Stimulated activated naive B cell treated with anti-CD40 and anti-IgM and Interleukin-4, amounts not matched to agents 10 μg/mL and 1 μg/mL and 100 μg/mL, for 72 hours (primary cell): Measurements from ENCODE around the gene SERINC5.
"Not testable (repeated sequence)": the region's sequence is repeated elsewhere in the genome, so short reads cannot be mapped to it uniquely, and the experiment has no call there.

Source experiments
- ATAC-seq, 2 donors: fragments of 150-1000 bp; cut with Tn5 transposase; replicated peaks; 2 replicates each; pipeline ENCODE4 v1.10.0; 2021; ENCODE audit warnings: moderate library complexity in 1 of 2
- DNase-seq: peaks from one replicate; pipeline ENCODE4 v3.0.0; 2021
- H3K27ac Mint-ChIP-seq: one replicate; pipeline ENCODE4 v1.8.0; 2022; ENCODE audit warnings: mild to moderate bottlenecking, mixed read lengths
- H3K27me3 Mint-ChIP-seq, 2 donors: one replicate each; pipeline ENCODE4 v1.8.0; 2022; ENCODE audit warnings: mixed read lengths in 2 of 2
- H3K36me3 Mint-ChIP-seq, 2 donors: one replicate each; pipeline ENCODE4 v1.8.0; 2022; ENCODE audit warnings: mixed read lengths in 2 of 2, mild to moderate bottlenecking in 1 of 2
- H3K4me1 Mint-ChIP-seq, 2 donors: one replicate each; pipeline ENCODE4 v1.8.0; 2022; ENCODE audit warnings: mixed read lengths in 2 of 2, mild to moderate bottlenecking in 1 of 2
- H3K4me3 Mint-ChIP-seq, 2 donors: one replicate each; pipeline ENCODE4 v1.8.0; 2022; ENCODE audit warnings: mild to moderate bottlenecking in 2 of 2, mixed read lengths in 2 of 2, moderate library complexity in 1 of 2
- H3K9me3 Mint-ChIP-seq, 2 donors: one replicate each; pipeline ENCODE4 v1.8.0; 2022; ENCODE audit warnings: mixed read lengths in 2 of 2, mild to moderate bottlenecking in 1 of 2

Gene SERINC5

GRCh38 chr5:80275347-80275746, 19.5 kb upstream of the SERINC5 start:
- Mint-ChIP-seq H3K9me3 (no peaks in the 10 kb centered on the region), H3K27ac (no peak overlapping the region), H3K36me3 (no peaks in the 10 kb centered on the region), H3K27me3 (no peaks in the 10 kb centered on the region), H3K4me1 (peaks cover 1 to 2% of the 10 kb centered on the region in 2 donors), H3K4me3 (no peak overlapping the region)
- no peak for ATAC-seq
- DNase-seq = no peak

GRCh38 chr5:80270543-80270942, 14.7 kb upstream of the SERINC5 start:
- H3K27ac Mint-ChIP-seq, H3K9me3 Mint-ChIP-seq, DNase-seq, H3K4me3 Mint-ChIP-seq, H3K36me3 Mint-ChIP-seq, H3K27me3 Mint-ChIP-seq, ATAC-seq: not testable (repeated sequence)
- peaks cover 9 to 17% of the 10 kb centered on the region in 2 donors for H3K4me1 Mint-ChIP-seq

GRCh38 chr5:80269991-80270438, 14.2 kb upstream of the SERINC5 start:
- no peaks in the 10 kb centered on the region for H3K9me3 Mint-ChIP-seq
- peak in 1 of 2 donors; percentile 33 for ATAC-seq
- no peak for DNase-seq
- H3K4me1 Mint-ChIP-seq = peaks cover 8 to 17% of the 10 kb centered on the region in 2 donors
- no peaks in the 10 kb centered on the region for H3K27me3 Mint-ChIP-seq
- no peak overlapping the region for H3K27ac Mint-ChIP-seq
- no peaks in the 10 kb centered on the region for H3K36me3 Mint-ChIP-seq
- H3K4me3 Mint-ChIP-seq = no peak overlapping the region

- Mint-ChIP-seq H3K4me3 (peak overlapping the region in 1 of 2 donors; percentile 28), H3K27me3 (no peaks in the 10 kb centered on the region), H3K27ac (no peak overlapping the region), H3K9me3 (no peaks in the 10 kb centered on the region), H3K36me3 (no peaks in the 10 kb centered on the region), H3K4me1 (peaks cover 8 to 17% of the 10 kb centered on the region in 2 donors)
- ATAC-seq = no peak
- no peak for DNase-seq
These were observed 13.1 kb upstream of the SERINC5 start for GRCh38 chr5:80268916-80269315.

- no peaks in the 10 kb centered on the region for H3K36me3 Mint-ChIP-seq
- DNase-seq (no peak), ATAC-seq (no peak)
- H3K9me3 Mint-ChIP-seq = no peaks in the 10 kb centered on the region
- H3K4me1 Mint-ChIP-seq = peaks cover 8 to 17% of the 10 kb centered on the region in 2 donors
- no peak overlapping the region for H3K27ac Mint-ChIP-seq
- H3K27me3 Mint-ChIP-seq = no peaks in the 10 kb centered on the region
- H3K4me3 Mint-ChIP-seq = no peak overlapping the region
These were observed 10.7 kb upstream of the SERINC5 start for GRCh38 chr5:80266566-80266965.

GRCh38 chr5:80260461-80260860, 4.6 kb upstream of the SERINC5 start:
- Mint-ChIP-seq H3K4me3 (no peak overlapping the region), H3K4me1 (peaks cover 8 to 11% of the 10 kb centered on the region in 2 donors), H3K27me3 (no peaks in the 10 kb centered on the region), H3K9me3 (no peaks in the 10 kb centered on the region), H3K27ac (no peak overlapping the region), H3K36me3 (peaks cover 4 to 17% of the 10 kb centered on the region in 2 donors)
- DNase-seq = no peak
- no peak for ATAC-seq

GRCh38 chr5:80259511-80260203, 3.8 kb upstream of the SERINC5 start:
- Mint-ChIP-seq H3K9me3 (no peaks in the 10 kb centered on the region), H3K4me3 (no peak overlapping the region), H3K4me1 (peaks cover 12 to 17% of the 10 kb centered on the region in 2 donors), H3K36me3 (peaks cover 4 to 17% of the 10 kb centered on the region in 2 donors), H3K27ac (no peak overlapping the region), H3K27me3 (no peaks in the 10 kb centered on the region)
- no peak for DNase-seq
- ATAC-seq = no peak

GRCh38 chr5:80255431-80255810, 427 bp downstream of the SERINC5 start:
- peaks cover 29 to 44% of the 10 kb centered on the region in 2 donors for H3K4me1 Mint-ChIP-seq
- no peak for DNase-seq
- peaks cover 8 to 25% of the 10 kb centered on the region in 2 donors for H3K36me3 Mint-ChIP-seq
- peak overlapping the region; percentile 91 to 92 for H3K4me3 Mint-ChIP-seq
- no peaks in the 10 kb centered on the region for H3K27me3 Mint-ChIP-seq
- peak; percentile 34 to 43 for ATAC-seq
- H3K27ac Mint-ChIP-seq = peak overlapping the region; percentile 38
- H3K9me3 Mint-ChIP-seq = no peaks in the 10 kb centered on the region

- H3K27me3 Mint-ChIP-seq = no peaks in the 10 kb centered on the region
- ATAC-seq (no peak), DNase-seq (no peak)
- H3K4me3 Mint-ChIP-seq = peak overlapping the region; percentile 80 to 92
- H3K36me3 Mint-ChIP-seq = peaks cover 10 to 28% of the 10 kb centered on the region in 2 donors
- H3K9me3 Mint-ChIP-seq = no peaks in the 10 kb centered on the region
- H3K27ac Mint-ChIP-seq = peak overlapping the region; percentile 38
- peaks cover 31 to 46% of the 10 kb centered on the region in 2 donors for H3K4me1 Mint-ChIP-seq
These were observed 949 bp downstream of the SERINC5 start for GRCh38 chr5:80254767-80255430.

- DNase-seq (no peak), ATAC-seq (no peak)
- Mint-ChIP-seq H3K27ac (no peak overlapping the region), H3K9me3 (no peaks in the 10 kb centered on the region), H3K4me3 (no peak overlapping the region), H3K4me1 (peaks cover 38 to 64% of the 10 kb centered on the region in 2 donors), H3K36me3 (peaks cover 10 to 18% of the 10 kb centered on the region in 2 donors), H3K27me3 (no peaks in the 10 kb centered on the region)
These were observed 4.2 kb downstream of the SERINC5 start for GRCh38 chr5:80251636-80252035.

- Mint-ChIP-seq H3K36me3 (peaks cover 7 to 13% of the 10 kb centered on the region in 2 donors), H3K27me3 (no peaks in the 10 kb centered on the region), H3K4me1 (peaks cover 43 to 72% of the 10 kb centered on the region in 2 donors), H3K27ac (no peak overlapping the region), H3K9me3 (no peaks in the 10 kb centered on the region), H3K4me3 (no peak overlapping the region)
- ATAC-seq = no peak
- DNase-seq = no peak
These were observed 5.0 kb downstream of the SERINC5 start for GRCh38 chr5:80250801-80251200.

- no peak for ATAC-seq
- no peak overlapping the region for H3K27ac Mint-ChIP-seq
- H3K27me3 Mint-ChIP-seq = no peaks in the 10 kb centered on the region
- no peak overlapping the region for H3K4me3 Mint-ChIP-seq
- DNase-seq = no peak
- peaks cover 45 to 74% of the 10 kb centered on the region in 2 donors for H3K4me1 Mint-ChIP-seq
- peaks cover 0 to 2% of the 10 kb centered on the region in 2 donors for H3K9me3 Mint-ChIP-seq
- peaks cover 12 to 18% of the 10 kb centered on the region in 2 donors for H3K36me3 Mint-ChIP-seq
These were observed 5.9 kb downstream of the SERINC5 start for GRCh38 chr5:80249901-80250300.

GRCh38 chr5:80248378-80248777, 7.5 kb downstream of the SERINC5 start:
- H3K27me3 Mint-ChIP-seq = no peaks in the 10 kb centered on the region
- H3K4me3 Mint-ChIP-seq = peak overlapping the region in 1 of 2 donors; percentile 7
- H3K9me3 Mint-ChIP-seq = peaks cover 0 to 4% of the 10 kb centered on the region in 2 donors
- no peak for ATAC-seq
- peaks cover 36 to 63% of the 10 kb centered on the region in 2 donors for H3K4me1 Mint-ChIP-seq
- H3K36me3 Mint-ChIP-seq = peaks cover 11 to 18% of the 10 kb centered on the region in 2 donors
- no peak overlapping the region for H3K27ac Mint-ChIP-seq
- no peak for DNase-seq

- Mint-ChIP-seq H3K4me3 (no peak overlapping the region), H3K36me3 (peaks cover 16 to 19% of the 10 kb centered on the region in 2 donors), H3K27me3 (no peaks in the 10 kb centered on the region), H3K4me1 (peaks cover 30 to 56% of the 10 kb centered on the region in 2 donors), H3K9me3 (peaks cover 2 to 4% of the 10 kb centered on the region in 2 donors), H3K27ac (no peak overlapping the region)
- peak; percentile 88 to 92 for ATAC-seq
- DNase-seq = no peak
These were observed 8.7 kb downstream of the SERINC5 start for GRCh38 chr5:80246995-80247729.
